ENCODE results near the gene FNDC4. TPM values are rescaled to one million over a fixed set of nuclear protein-coding genes. Genes with fewer than 3 reads are reported as not detected.

Gene FNDC4
- total RNA-seq, 1 experiment from 2014 or later: 2.4 TPM

GRCh38 chr2:27445155-27445554 lies 49.8 kb downstream of the FNDC4 start:
- POLR2A ChIA-PET: no interaction called here
- Histone ChIP-seq H3K9me3 (no peaks in the 10 kb centered on the region), H3K27me3 (replicated peaks; ENCODE audit: control insufficient read depth, insufficient read depth, low read length) (no peaks in the 10 kb centered on the region), H3K4me1 (no peaks in the 10 kb centered on the region), H3K4me3 (ENCODE audit: low read depth, low read length) (no peak overlapping the region), H3K36me3 (ENCODE audit: control insufficient read depth, insufficient read depth, low read length) (no peaks in the 10 kb centered on the region; the same call in 1 of the 2 replicates)
- no TSS peak for BruUV-seq (replicated peaks)
- no peak for TF ChIP-seq CTCF (IDR thresholded peaks at IDR 0.05; ENCODE audit: insufficient read depth in 1 of 2, low read depth in 1 of 2, low read length in 1 of 2, severe bottlenecking in 1 of 2, unreplicated experiment in 1 of 2)
- peaks cover 13% of the 10 kb centered on the region for H3K4me1 Mint-ChIP-seq (ENCODE audit: low read depth, unreplicated experiment)
- H3K27me3 Mint-ChIP-seq (ENCODE audit: insufficient read depth, unreplicated experiment): no peaks in the 10 kb centered on the region
- no peak overlapping the region for H3K27ac Mint-ChIP-seq (ENCODE audit: unreplicated experiment)
- no peak for DNase-seq
- intact Hi-C loops (cut with micrococcal nuclease; ENCODE audit: unreplicated experiment): no loop called here
- CTCF ChIA-PET: no interaction called here
- H3K4me3 Mint-ChIP-seq (ENCODE audit: unreplicated experiment): no peak overlapping the region
- H3K9me3 Mint-ChIP-seq (ENCODE audit: unreplicated experiment): no peaks in the 10 kb centered on the region
- H3K36me3 Mint-ChIP-seq (ENCODE audit: insufficient read depth, unreplicated experiment): peaks cover 48% of the 10 kb centered on the region

- intact Hi-C loops (cut with micrococcal nuclease; ENCODE audit: unreplicated experiment): loop anchor here (1.0 to 2.0 kb wide), 5 partner anchors 14 to 186 kb away; partner anchors contain the start of genes CCDC121, GPN1, IFT172 and PPM1G
Measured at GRCh38 chr2:27442920-27443282, 52.1 kb downstream of the FNDC4 start.

More at GRCh38 chr2:27442920-27443282, 52.1 kb downstream of the FNDC4 start:
- no peak for DNase-seq
- no peaks in the 10 kb centered on the region; the same call in 1 of the 2 replicates for H3K36me3 ChIP-seq (ENCODE audit: control insufficient read depth, insufficient read depth, low read length)
- Mint-ChIP-seq H3K27ac (ENCODE audit: unreplicated experiment) (peak overlapping the region; percentile 48), H3K9me3 (ENCODE audit: unreplicated experiment) (no peaks in the 10 kb centered on the region), H3K27me3 (ENCODE audit: insufficient read depth, unreplicated experiment) (no peaks in the 10 kb centered on the region), H3K4me1 (ENCODE audit: low read depth, unreplicated experiment) (peaks cover 13% of the 10 kb centered on the region), H3K36me3 (ENCODE audit: insufficient read depth, unreplicated experiment) (peaks cover 58% of the 10 kb centered on the region), H3K4me3 (ENCODE audit: unreplicated experiment) (peak overlapping the region; percentile 72)
- H3K27me3 ChIP-seq (replicated peaks; ENCODE audit: control insufficient read depth, insufficient read depth, low read length): no peaks in the 10 kb centered on the region
- no peaks in the 10 kb centered on the region for H3K4me1 ChIP-seq
- H3K4me3 ChIP-seq (ENCODE audit: low read depth, low read length): peak overlapping the region; percentile 90
- POLR2A ChIA-PET: interaction anchor here (0.6 kb wide), 1 partner anchor 208 kb away, joined by 3 read pairs; no protein-coding TSS in a partner anchor
- H3K9me3 ChIP-seq: no peaks in the 10 kb centered on the region
- TF ChIP-seq CTCF (IDR thresholded peaks at IDR 0.05; ENCODE audit: insufficient read depth in 1 of 2, low read depth in 1 of 2, low read length in 1 of 2, severe bottlenecking in 1 of 2, unreplicated experiment in 1 of 2): no peak
- CTCF ChIA-PET: interaction anchor here (0.5 to 1.3 kb wide), 3 partner anchors 33 to 186 kb away, joined by 3 read pairs; partner anchors contain the start of genes CCDC121, GPN1 and PPM1G
- no TSS peak for BruUV-seq (replicated peaks)

Measured in Caco-2 (cell line).